ENCODE results near the gene TRIM58.

TRIM58 gene, protein sequence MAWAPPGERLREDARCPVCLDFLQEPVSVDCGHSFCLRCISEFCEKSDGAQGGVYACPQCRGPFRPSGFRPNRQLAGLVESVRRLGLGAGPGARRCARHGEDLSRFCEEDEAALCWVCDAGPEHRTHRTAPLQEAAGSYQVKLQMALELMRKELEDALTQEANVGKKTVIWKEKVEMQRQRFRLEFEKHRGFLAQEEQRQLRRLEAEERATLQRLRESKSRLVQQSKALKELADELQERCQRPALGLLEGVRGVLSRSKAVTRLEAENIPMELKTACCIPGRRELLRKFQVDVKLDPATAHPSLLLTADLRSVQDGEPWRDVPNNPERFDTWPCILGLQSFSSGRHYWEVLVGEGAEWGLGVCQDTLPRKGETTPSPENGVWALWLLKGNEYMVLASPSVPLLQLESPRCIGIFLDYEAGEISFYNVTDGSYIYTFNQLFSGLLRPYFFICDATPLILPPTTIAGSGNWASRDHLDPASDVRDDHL

DNA sequence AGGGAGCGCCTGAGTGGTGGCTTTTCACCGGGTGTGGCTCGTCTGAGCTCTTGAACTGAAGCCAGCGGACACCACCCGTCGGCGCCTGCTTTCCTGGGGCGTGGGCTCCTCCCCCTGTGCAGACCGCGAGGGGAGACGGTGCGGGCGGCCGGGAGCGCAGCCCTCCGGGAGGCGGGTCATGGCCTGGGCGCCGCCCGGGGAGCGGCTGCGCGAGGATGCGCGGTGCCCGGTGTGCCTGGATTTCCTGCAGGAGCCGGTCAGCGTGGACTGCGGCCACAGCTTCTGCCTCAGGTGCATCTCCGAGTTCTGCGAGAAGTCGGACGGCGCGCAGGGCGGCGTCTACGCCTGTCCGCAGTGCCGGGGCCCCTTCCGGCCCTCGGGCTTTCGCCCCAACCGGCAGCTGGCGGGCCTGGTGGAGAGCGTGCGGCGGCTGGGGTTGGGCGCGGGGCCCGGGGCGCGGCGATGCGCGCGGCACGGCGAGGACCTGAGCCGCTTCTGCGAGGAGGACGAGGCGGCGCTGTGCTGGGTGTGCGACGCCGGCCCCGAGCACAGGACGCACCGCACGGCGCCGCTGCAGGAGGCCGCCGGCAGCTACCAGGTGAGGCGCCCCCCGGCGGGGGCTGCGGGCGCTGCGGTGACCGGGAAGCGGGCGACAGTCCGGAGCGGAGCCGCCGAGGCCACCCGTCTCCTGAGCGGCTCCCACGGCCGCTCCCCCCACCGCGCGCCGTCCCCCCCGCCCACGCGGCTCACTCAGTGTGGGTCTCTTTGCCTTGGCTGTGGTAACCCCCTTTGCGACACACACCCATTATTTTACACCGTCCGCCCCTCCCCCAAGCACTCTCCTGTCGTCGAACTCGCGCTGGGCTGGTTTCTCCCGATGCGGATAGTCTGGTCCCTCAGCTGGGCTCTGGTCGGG lies at the start of gene TRIM58:
Gene TRIM58, plus strand, starts transcription at position 119 of the 916 bp plus-strand sequence. Its CDS starts 60 bp downstream, at position 179.
- TF ChIP-seq, protein P1, sequence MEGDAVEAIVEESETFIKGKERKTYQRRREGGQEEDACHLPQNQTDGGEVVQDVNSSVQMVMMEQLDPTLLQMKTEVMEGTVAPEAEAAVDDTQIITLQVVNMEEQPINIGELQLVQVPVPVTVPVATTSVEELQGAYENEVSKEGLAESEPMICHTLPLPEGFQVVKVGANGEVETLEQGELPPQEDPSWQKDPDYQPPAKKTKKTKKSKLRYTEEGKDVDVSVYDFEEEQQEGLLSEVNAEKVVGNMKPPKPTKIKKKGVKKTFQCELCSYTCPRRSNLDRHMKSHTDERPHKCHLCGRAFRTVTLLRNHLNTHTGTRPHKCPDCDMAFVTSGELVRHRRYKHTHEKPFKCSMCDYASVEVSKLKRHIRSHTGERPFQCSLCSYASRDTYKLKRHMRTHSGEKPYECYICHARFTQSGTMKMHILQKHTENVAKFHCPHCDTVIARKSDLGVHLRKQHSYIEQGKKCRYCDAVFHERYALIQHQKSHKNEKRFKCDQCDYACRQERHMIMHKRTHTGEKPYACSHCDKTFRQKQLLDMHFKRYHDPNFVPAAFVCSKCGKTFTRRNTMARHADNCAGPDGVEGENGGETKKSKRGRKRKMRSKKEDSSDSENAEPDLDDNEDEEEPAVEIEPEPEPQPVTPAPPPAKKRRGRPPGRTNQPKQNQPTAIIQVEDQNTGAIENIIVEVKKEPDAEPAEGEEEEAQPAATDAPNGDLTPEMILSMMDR (IDR thresholded peaks at IDR 0.05; ENCODE audit: low read depth, low read length), result peak; percentile 24
- H3K4me3 ChIP-seq (ENCODE audit: low read depth, low read length), result peak within 1 kb of the TSS; percentile 46
- peak; percentile 23 for DNase-seq (ENCODE audit: low read depth, low spot score)
- in situ Hi-C loops (cut with HindIII; ENCODE audit: low sequenced_read_pairs), result no loop called here

DNA sequence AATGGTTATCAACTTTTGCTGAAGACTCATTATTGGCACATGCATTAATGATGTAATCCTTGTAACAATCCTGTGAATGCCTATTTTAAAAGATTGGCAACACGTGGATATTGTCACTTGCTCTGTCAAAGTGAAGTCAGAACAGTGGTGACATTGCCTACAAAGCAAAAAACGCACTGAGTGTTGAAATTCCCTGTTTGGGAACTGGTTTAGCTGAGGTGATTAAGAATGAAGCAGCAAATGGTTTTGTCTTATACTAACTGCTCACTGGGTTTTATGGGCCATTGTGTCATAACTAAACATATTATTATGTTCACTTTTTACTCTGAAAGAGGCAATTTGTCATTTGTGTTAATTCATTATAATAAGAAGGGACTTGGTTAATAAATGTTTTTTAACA lies 44.4 kb upstream of the TRIM58 start:
- in situ Hi-C loops (cut with HindIII; ENCODE audit: low sequenced_read_pairs), result no loop called here
- no peak for DNase-seq (ENCODE audit: low read depth, low spot score)
- TF ChIP-seq, protein P1 (IDR thresholded peaks at IDR 0.05; ENCODE audit: low read depth, low read length), result no peak
- no peak overlapping the region for H3K4me3 ChIP-seq (ENCODE audit: low read depth, low read length)

DNA sequence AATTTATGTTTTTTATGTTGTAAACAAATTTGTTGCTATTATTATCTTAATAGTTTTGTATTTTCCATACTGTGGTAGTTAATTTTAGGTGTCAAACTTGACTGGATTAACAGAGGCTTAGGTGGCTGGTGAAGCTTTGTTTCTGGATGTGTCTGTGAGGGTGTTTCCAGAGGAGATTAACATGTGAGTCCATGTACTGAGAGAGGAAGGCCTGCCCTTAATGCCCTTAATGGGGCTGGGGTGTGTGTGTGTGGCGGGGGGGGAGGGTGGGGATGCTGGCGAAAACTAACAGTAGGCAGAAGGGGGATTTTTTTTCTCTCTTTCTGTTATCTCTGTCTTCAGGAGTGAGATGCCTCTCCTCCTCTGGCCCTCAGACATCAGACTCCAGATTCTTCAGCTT lies 34.9 kb upstream of the TRIM58 start:
- TF ChIP-seq, protein P1 (IDR thresholded peaks at IDR 0.05; ENCODE audit: low read depth, low read length), result no peak
- no peak overlapping the region for H3K4me3 ChIP-seq (ENCODE audit: low read depth, low read length)
- in situ Hi-C loops (cut with HindIII; ENCODE audit: low sequenced_read_pairs), result no loop called here
- no peak for DNase-seq (ENCODE audit: low read depth, low spot score)

DNA sequence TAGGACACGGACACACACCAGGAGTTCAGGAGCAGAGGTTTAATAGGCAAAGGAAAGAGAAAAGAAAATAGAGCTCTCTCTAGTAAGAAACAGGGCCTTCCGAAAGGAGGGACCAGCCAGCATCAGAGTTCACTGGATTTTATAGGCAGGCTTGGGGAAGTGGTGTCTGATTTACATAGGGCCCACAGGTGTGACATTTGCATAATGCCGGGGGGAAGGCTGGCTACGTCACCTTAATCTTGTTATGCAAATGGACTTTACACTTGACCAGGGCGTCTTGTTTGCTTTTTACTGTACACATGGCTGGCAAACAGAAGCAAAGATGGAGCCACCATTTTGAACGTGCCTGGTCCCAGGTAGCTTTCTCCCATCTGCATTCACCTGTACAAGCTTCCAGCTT lies 33.0 kb upstream of the TRIM58 start, which contains the start of gene OR14A16:
Gene OR14A16, minus strand, starts transcription at position 97 of the 400 bp plus-strand sequence. CDS start 8,390 bp downstream, outside the sequence.
- no peak within 1 kb of the TSS for H3K4me3 ChIP-seq (ENCODE audit: low read depth, low read length)
- TF ChIP-seq, protein P1 (IDR thresholded peaks at IDR 0.05; ENCODE audit: low read depth, low read length), result no peak
- in situ Hi-C loops (cut with HindIII; ENCODE audit: low sequenced_read_pairs), result no loop called here
- DNase-seq (ENCODE audit: low read depth, low spot score), result no peak

DNA sequence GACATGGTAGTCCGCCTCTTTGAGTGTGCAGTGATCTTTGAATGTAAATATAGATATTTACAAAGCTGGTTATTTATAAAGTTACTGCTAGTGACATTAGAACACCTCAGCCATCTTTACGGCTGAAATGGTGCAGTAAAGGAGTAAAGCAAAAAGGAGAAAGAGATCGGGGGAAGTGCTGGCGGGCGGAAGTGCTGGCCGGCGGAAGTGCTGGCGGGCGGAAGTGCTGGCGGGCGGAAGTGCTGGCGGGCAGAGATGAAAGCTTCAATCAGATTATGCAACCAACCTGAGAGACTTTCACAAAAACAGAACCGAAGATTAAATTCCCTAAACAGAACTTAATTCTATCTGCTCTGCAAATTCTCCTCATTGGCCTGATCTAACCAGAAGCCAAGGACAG lies 31.6 kb upstream of the TRIM58 start:
- no peak for DNase-seq (ENCODE audit: low read depth, low spot score)
- no peak overlapping the region for H3K4me3 ChIP-seq (ENCODE audit: low read depth, low read length)
- in situ Hi-C loops (cut with HindIII; ENCODE audit: low sequenced_read_pairs), result no loop called here
- TF ChIP-seq, protein P1 (IDR thresholded peaks at IDR 0.05; ENCODE audit: low read depth, low read length), result no peak

DNA sequence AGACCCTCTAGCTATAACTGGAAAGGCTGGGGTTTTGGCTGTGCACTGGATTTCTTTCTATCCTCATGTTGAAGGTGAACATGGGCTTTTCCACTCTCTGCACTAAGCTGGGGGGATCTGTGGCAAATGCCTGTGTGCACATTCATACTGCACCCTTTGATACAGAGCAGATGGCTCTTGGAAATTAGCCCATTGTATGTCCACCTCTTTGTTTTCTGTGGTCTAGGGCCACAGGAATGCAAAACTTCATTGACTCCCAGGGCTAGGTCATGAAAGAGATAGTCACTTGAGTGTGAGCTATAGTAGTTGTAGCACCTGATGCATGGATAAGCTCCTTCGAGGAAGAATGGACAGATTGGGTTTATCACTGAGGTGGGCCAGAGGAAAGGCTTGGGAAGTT lies 27.3 kb upstream of the TRIM58 start:
- no peak for DNase-seq (ENCODE audit: low read depth, low spot score)
- in situ Hi-C loops (cut with HindIII; ENCODE audit: low sequenced_read_pairs), result no loop called here
- H3K4me3 ChIP-seq (ENCODE audit: low read depth, low read length), result no peak overlapping the region
- TF ChIP-seq, protein P1 (IDR thresholded peaks at IDR 0.05; ENCODE audit: low read depth, low read length), result no peak

Measured in astrocyte of the spinal cord (primary cell).